C4-2B (cell line): Measurements from ENCODE around the gene PER1.

ENCODE experiments used
- CTCF ChIP-seq: fragments of 450-650 bp; conservative IDR thresholded peaks from 2 replicates; pipeline ENCODE4 v1.5.1; 2017; ENCODE audit warnings: mild to moderate bottlenecking
- ZFX ChIP-seq: fragments of 450-650 bp; IDR thresholded peaks from 2 replicates; pipeline ENCODE4 v1.6.1; 2017

GRCh38 chr17:8161289-8162232, 9.4 kb upstream of the PER1 start:
- no peak for TF ChIP-seq CTCF
- TF ChIP-seq ZFX: no peak
